Transverse colon (tissue), 4 donors: ENCODE data around the gene OR2A2. TPM values are rescaled to one million over a fixed set of nuclear protein-coding genes. Genes with fewer than 3 reads are reported as not detected.

ENCODE experiments used
- DNase-seq: peaks from one replicate; pipeline ENCODE4 v3.0.0-alpha.2; 2019
- H3K27ac ChIP-seq, 4 donors: fragments of 200-600 bp; sonication (generic); 2 replicates each; pipeline ENCODE4 v1.5.1; 2016 to 2018; ENCODE audit warnings: inconsistent platforms in 4 of 4
- H3K27me3 ChIP-seq: fragments of 200-600 bp; sonication (generic); 2 replicates; pipeline ENCODE4 v1.5.1; 2017; ENCODE audit warnings: inconsistent platforms
- H3K36me3 ChIP-seq, 4 donors: fragments of 200-600 bp; sonication (generic); 2 replicates each; pipeline ENCODE4 v1.5.1; 2017 to 2019; ENCODE audit warnings: inconsistent platforms in 4 of 4
- H3K4me1 ChIP-seq, 4 donors: fragments of 200-600 bp; sonication (generic); 2 replicates each; pipeline ENCODE4 v1.5.1; 2017 to 2020; ENCODE audit warnings: inconsistent platforms in 4 of 4
- H3K4me3 ChIP-seq, 4 donors: fragments of 200-600 bp; sonication (generic); 1 replicate in 1 of 4; 2 replicates in 3 of 4; pipeline versions ENCODE4 v1.5.1 to v1.6.1; 2017 to 2019; ENCODE audit warnings: inconsistent platforms in 4 of 4
- H3K9me3 ChIP-seq, 2 donors: fragments of 200-600 bp; sonication (generic); 2 replicates each; pipeline ENCODE4 v1.5.1; 2017 to 2019; ENCODE audit warnings: inconsistent platforms in 2 of 2
- EP300 ChIP-seq: sonication (generic); formaldehyde crosslinking; IDR thresholded peaks from one replicate; pipeline ENCODE4 v1.6.1; 2017; ENCODE audit warnings: antibody characterized with exemption, low read depth
- POLR2A ChIP-seq: fragments of 450-650 bp; IDR thresholded peaks from one replicate; pipeline ENCODE4 v1.6.1; 2016; ENCODE audit warnings: antibody characterized with exemption, mild to moderate bottlenecking, moderate library complexity
- POLR2AphosphoS5 ChIP-seq, 3 donors: sonication (generic); formaldehyde crosslinking; IDR thresholded peaks; one replicate each; pipeline ENCODE4 v1.6.1; 2016; ENCODE audit warnings: antibody characterized with exemption in 3 of 3
- WGBS, 2 donors: methylation state at CpG; one replicate each; pipeline ENCODE4 v1.1.5; 2018; ENCODE audit warnings: low coverage in 1 of 2; 5-methylcytosine and 5-hydroxymethylcytosine counted together
- in situ Hi-C, 4 donors: fragments of 200-750 bp; cut with MboI; loops; one replicate each; pipeline versions ENCODE4 v1.15.0 to v1.15.1; 2017; ENCODE audit warnings: low sequenced_read_pairs in 3 of 4, low pct_ligation_motif_present in 1 of 4, low pct_unique_long_range_greater_than_20kb in 1 of 4
- intact Hi-C: fragments of 100-400 bp; cut with DNase I; formaldehyde crosslinking; loops from one replicate; pipeline ENCODE4 v1.15.1; 2023; ENCODE audit warnings: low total_unique reads
- total RNA-seq, 4 donors: library from RNA; depleted of rRNA; stranded (reverse); fragments of >200 nt; gene quantifications; one replicate each; pipeline ENCODE4 v1.1.0, GENCODE V29; 2016
- TF ChIP-seq, protein P1 (sequence below), 5 experiments: fragments of 200-600 bp in 3 of 5; fragments of 450-650 bp in 2 of 5; sonication (generic) in 3 of 5; IDR thresholded peaks; 1 replicate in 2 of 5; 2 replicates in 3 of 5; pipeline ENCODE4 v1.5.1; 2016 to 2017; ENCODE audit warnings: antibody characterized with exemption in 5 of 5, inconsistent platforms in 3 of 5, mild to moderate bottlenecking in 2 of 5, moderate library complexity in 1 of 5

OR2A2 gene
- total RNA-seq, 4 donors from 2014 or later: not detected

DNA sequence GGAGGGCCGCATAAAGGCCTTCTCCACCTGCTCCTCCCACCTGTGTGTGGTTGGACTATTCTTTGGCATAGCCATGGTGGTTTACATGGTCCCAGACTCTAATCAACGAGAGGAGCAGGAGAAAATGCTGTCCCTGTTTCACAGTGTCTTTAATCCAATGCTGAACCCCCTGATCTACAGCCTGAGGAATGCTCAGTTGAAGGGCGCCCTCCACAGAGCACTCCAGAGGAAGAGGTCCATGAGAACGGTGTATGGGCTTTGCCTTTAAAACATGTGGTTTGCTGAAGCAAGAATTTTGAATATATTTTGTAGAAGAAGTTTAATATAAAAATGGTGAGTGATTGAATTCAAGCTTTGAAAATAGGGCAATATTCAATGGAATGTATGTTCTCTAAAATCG lies 889 bp downstream of the OR2A2 start:
- no peaks in the 10 kb centered on the region for H3K36me3 ChIP-seq
- in situ Hi-C loops: no loop called here
- H3K9me3 ChIP-seq: no peaks in the 10 kb centered on the region
- 80 to 84% methylated on average over 3 to 5 of the region's 5 CpGs for WGBS, 2 donors
- DNase-seq: no peak
- no peak overlapping the region for H3K27ac ChIP-seq
- intact Hi-C loops: no loop called here
- TF ChIP-seq, protein P1, sequence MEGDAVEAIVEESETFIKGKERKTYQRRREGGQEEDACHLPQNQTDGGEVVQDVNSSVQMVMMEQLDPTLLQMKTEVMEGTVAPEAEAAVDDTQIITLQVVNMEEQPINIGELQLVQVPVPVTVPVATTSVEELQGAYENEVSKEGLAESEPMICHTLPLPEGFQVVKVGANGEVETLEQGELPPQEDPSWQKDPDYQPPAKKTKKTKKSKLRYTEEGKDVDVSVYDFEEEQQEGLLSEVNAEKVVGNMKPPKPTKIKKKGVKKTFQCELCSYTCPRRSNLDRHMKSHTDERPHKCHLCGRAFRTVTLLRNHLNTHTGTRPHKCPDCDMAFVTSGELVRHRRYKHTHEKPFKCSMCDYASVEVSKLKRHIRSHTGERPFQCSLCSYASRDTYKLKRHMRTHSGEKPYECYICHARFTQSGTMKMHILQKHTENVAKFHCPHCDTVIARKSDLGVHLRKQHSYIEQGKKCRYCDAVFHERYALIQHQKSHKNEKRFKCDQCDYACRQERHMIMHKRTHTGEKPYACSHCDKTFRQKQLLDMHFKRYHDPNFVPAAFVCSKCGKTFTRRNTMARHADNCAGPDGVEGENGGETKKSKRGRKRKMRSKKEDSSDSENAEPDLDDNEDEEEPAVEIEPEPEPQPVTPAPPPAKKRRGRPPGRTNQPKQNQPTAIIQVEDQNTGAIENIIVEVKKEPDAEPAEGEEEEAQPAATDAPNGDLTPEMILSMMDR (IDR thresholded peaks at IDR 0.05): no peak
- no peak overlapping the region for H3K4me3 ChIP-seq
- H3K4me1 ChIP-seq: no peaks in the 10 kb centered on the region
- no peaks in the 10 kb centered on the region for H3K27me3 ChIP-seq

DNA sequence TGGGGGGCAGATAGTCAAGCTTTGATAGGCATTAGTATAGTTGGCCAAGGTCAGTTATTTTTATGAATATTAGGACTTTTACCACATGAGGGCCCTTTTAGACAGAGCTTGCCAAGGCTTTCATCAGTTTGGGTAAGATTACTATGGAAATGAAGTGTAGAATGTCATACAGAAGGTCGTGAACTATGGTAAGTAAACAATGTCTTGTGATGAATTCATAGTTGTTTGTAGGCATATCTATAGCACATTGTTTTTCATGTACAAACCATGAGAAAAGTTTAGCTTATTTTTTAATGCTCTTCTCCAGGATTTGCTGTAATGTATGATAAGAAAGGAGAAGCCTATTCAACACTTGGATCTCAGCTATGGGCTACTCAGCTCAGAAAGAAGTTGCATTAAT lies 4.3 kb downstream of the OR2A2 start:
- H3K27ac ChIP-seq: no peak overlapping the region
- H3K4me1 ChIP-seq: no peaks in the 10 kb centered on the region
- in situ Hi-C loops (no loop called here), intact Hi-C loops (no loop called here)
- no peaks in the 10 kb centered on the region for H3K27me3 ChIP-seq
- DNase-seq: no peak
- H3K36me3 ChIP-seq: no peaks in the 10 kb centered on the region
- no peaks in the 10 kb centered on the region for H3K9me3 ChIP-seq
- no peak for TF ChIP-seq EP300
- TF ChIP-seq, protein P1 (IDR thresholded peaks at IDR 0.05): no peak
- no peak for TF ChIP-seq POLR2AphosphoS5 (IDR thresholded peaks at IDR 0.05)
- TF ChIP-seq POLR2A: no peak
- 31 to 33% methylated on average over 1 of the region's 1 CpG for WGBS, 2 donors
- no peak overlapping the region for H3K4me3 ChIP-seq

DNA sequence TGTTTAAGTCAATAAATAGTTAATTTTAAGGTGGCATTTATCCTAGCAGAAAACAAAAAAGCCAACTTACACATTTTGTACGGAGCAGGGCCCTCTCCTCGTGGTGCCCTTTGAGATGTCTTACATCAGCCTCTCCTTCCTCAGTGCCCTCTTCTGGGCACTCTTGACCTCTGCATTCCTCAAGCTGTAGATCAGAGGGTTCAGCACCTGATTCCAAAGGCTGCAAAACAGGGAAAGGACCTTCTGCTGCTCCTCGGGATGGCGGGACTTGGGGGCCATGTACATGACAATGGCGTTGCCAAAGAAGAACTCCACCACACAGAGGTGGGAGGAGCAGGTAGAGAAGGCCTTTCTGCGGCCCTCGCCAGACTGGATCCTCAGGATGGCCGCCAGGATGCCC lies 9.0 kb downstream of the OR2A2 start:
- TF ChIP-seq, protein P1 (IDR thresholded peaks at IDR 0.05): no peak
- TF ChIP-seq POLR2A: no peak
- no peak for TF ChIP-seq POLR2AphosphoS5 (IDR thresholded peaks at IDR 0.05)
- TF ChIP-seq EP300: no peak
- Histone ChIP-seq H3K4me3 (no peak overlapping the region), H3K4me1 (no peaks in the 10 kb centered on the region), H3K27ac (no peak overlapping the region), H3K36me3 (no peaks in the 10 kb centered on the region), H3K27me3 (no peaks in the 10 kb centered on the region), H3K9me3 (no peaks in the 10 kb centered on the region)
- no peak for DNase-seq
- in situ Hi-C loops: no loop called here
- intact Hi-C loops: no loop called here
- 57 to 60% methylated on average over 2 to 8 of the region's 8 CpGs for WGBS, 2 donors

DNA sequence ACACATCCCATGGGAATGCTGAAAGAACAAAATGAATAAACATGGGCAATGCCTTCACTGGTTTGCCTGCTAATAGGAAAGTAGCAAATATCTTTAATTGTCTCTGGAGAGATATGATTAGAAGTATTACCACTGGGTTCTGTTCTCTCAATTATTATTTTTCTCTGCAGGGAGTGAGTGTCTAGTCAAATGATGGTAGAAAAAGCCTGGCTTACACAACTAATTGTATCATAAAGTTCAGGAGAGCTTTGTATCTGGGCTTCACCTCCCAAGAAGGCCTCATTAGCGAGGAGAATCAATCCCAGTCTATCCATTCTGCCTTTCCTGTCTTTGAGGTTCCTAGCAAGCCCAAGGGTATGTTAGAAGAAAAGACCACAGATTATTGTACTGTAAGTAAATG lies 13.5 kb downstream of the OR2A2 start, which contains the start of gene OR2A14:
Gene OR2A14 (plus strand): TSS at position 301 of the 400 bp plus-strand sequence. CDS start 5,937 bp downstream, outside the sequence.
- in situ Hi-C loops (no loop called here), intact Hi-C loops (no loop called here)
- Histone ChIP-seq H3K27me3 (no peaks in the 10 kb centered on the region), H3K9me3 (no peaks in the 10 kb centered on the region), H3K27ac (no peak within 1 kb of the TSS), H3K36me3 (no peaks in the 10 kb centered on the region), H3K4me3 (no peak within 1 kb of the TSS), H3K4me1 (no peaks in the 10 kb centered on the region)
- TF ChIP-seq POLR2AphosphoS5 (IDR thresholded peaks at IDR 0.05): no peak
- TF ChIP-seq, protein P1 (IDR thresholded peaks at IDR 0.05): no peak
- no peak for TF ChIP-seq POLR2A
- TF ChIP-seq EP300: no peak
- DNase-seq: no peak
- WGBS, 2 donors: 82 to 89% methylated on average over 1 of the region's 1 CpG
